Stomach smooth muscle (tissue), 2 donors: ENCODE measurements around the gene GMNN.
"Not testable (repeated sequence)": the region's sequence is repeated elsewhere in the genome, so short reads cannot be mapped to it uniquely, and the experiment has no call there.

Experiments
- H3K27ac ChIP-seq: one replicate; pipeline ENCODE4 v1.7.0; 2013; ENCODE audit warnings: mild to moderate bottlenecking, low read length, inconsistent platforms
- H3K27me3 ChIP-seq, 2 donors: one replicate each; pipeline ENCODE4 v1.7.0; 2013; ENCODE audit warnings: low read length in 2 of 2; ENCODE audit not compliant: insufficient read depth in 2 of 2, control insufficient read depth in 1 of 2
- H3K36me3 ChIP-seq, 2 donors: one replicate each; pipeline ENCODE4 v1.7.0; 2013; ENCODE audit warnings: low read length in 2 of 2; ENCODE audit not compliant: control insufficient read depth in 2 of 2, insufficient read depth in 2 of 2
- H3K4me1 ChIP-seq: one replicate; pipeline ENCODE4 v1.7.0; 2013; ENCODE audit warnings: low read length; ENCODE audit not compliant: control insufficient read depth, insufficient read depth
- H3K4me3 ChIP-seq, 2 donors: one replicate each; pipeline ENCODE4 v1.7.0; 2013; ENCODE audit warnings: low read length in 2 of 2
- H3K9ac ChIP-seq, 2 donors: one replicate each; pipeline ENCODE4 v1.7.0; 2013; ENCODE audit warnings: low read length in 2 of 2, mild to moderate bottlenecking in 1 of 2
- H3K9me3 ChIP-seq, 2 donors: one replicate each; pipeline ENCODE4 v1.7.0; 2013; ENCODE audit warnings: low read length in 2 of 2; ENCODE audit not compliant: control insufficient read depth in 2 of 2
- donor health status: healthy.
- donor health status: Pancreatic carcinoma.

Gene GMNN

GRCh38 chr6:24761193-24761835, 13.4 kb upstream of the GMNN start:
- Histone ChIP-seq H3K4me3 (no peak overlapping the region), H3K36me3 (no peaks in the 10 kb centered on the region), H3K9me3 (no peaks in the 10 kb centered on the region), H3K27ac (no peak overlapping the region), H3K27me3 (no peaks in the 10 kb centered on the region), H3K9ac (no peak overlapping the region), H3K4me1 (no peaks in the 10 kb centered on the region)

GRCh38 chr6:24761851-24762250, 12.9 kb upstream of the GMNN start:
- Histone ChIP-seq H3K4me3 (no peak overlapping the region), H3K9me3 (no peaks in the 10 kb centered on the region), H3K27me3 (no peaks in the 10 kb centered on the region), H3K27ac (no peak overlapping the region), H3K9ac (no peak overlapping the region), H3K36me3 (no peaks in the 10 kb centered on the region), H3K4me1 (no peaks in the 10 kb centered on the region)

GRCh38 chr6:24763578-24763977, 11.2 kb upstream of the GMNN start:
- Histone ChIP-seq H3K27ac (no peak overlapping the region), H3K9ac (no peak overlapping the region), H3K27me3 (no peaks in the 10 kb centered on the region), H3K4me1 (no peaks in the 10 kb centered on the region), H3K9me3 (no peaks in the 10 kb centered on the region), H3K4me3 (no peak overlapping the region), H3K36me3 (no peaks in the 10 kb centered on the region)

GRCh38 chr6:24764833-24765828, 9.6 kb upstream of the GMNN start:
- H3K9ac ChIP-seq, H3K27me3 ChIP-seq, H3K9me3 ChIP-seq, H3K4me3 ChIP-seq, H3K36me3 ChIP-seq, H3K27ac ChIP-seq, H3K4me1 ChIP-seq: not testable (repeated sequence)

- not testable (repeated sequence) for H3K36me3 ChIP-seq
These were observed 8.8 kb upstream of the GMNN start for GRCh38 chr6:24765968-24766367.

GRCh38 chr6:24766680-24767462, 7.9 kb upstream of the GMNN start:
- Histone ChIP-seq H3K27ac (no peak overlapping the region), H3K36me3 (no peaks in the 10 kb centered on the region), H3K9ac (no peak overlapping the region), H3K27me3 (no peaks in the 10 kb centered on the region), H3K9me3 (no peaks in the 10 kb centered on the region), H3K4me1 (no peaks in the 10 kb centered on the region), H3K4me3 (no peak overlapping the region)

More at GRCh38 chr6:24765968-24766367, 8.8 kb upstream of the GMNN start:
- H3K4me3 ChIP-seq, H3K27ac ChIP-seq, H3K27me3 ChIP-seq, H3K9ac ChIP-seq, H3K4me1 ChIP-seq, H3K9me3 ChIP-seq: not testable (repeated sequence)

- Histone ChIP-seq H3K9ac (no peak overlapping the region), H3K27me3 (no peaks in the 10 kb centered on the region), H3K27ac (no peak overlapping the region), H3K4me3 (no peak overlapping the region), H3K4me1 (no peaks in the 10 kb centered on the region), H3K36me3 (no peaks in the 10 kb centered on the region), H3K9me3 (no peaks in the 10 kb centered on the region)
These were observed 6.4 kb upstream of the GMNN start for GRCh38 chr6:24768361-24768760.

GRCh38 chr6:24775520-24776058, 852 bp downstream of the GMNN start:
- Histone ChIP-seq H3K4me1 (peaks cover 3% of the 10 kb centered on the region), H3K36me3 (no peaks in the 10 kb centered on the region), H3K9ac (peak overlapping the region; percentile 78), H3K27me3 (no peaks in the 10 kb centered on the region), H3K9me3 (no peaks in the 10 kb centered on the region), H3K4me3 (peak overlapping the region; percentile 100), H3K27ac (peak overlapping the region; percentile 85)

GRCh38 chr6:24777227-24777626, 2.5 kb downstream of the GMNN start:
- peaks cover 3% of the 10 kb centered on the region for H3K4me1 ChIP-seq
- no peak overlapping the region for H3K4me3 ChIP-seq
- no peaks in the 10 kb centered on the region for H3K9me3 ChIP-seq
- H3K27me3 ChIP-seq: no peaks in the 10 kb centered on the region
- no peaks in the 10 kb centered on the region for H3K36me3 ChIP-seq
- no peak overlapping the region for H3K9ac ChIP-seq
- no peak overlapping the region for H3K27ac ChIP-seq

- Histone ChIP-seq H3K36me3 (no peaks in the 10 kb centered on the region), H3K27ac (no peak overlapping the region), H3K4me3 (no peak overlapping the region), H3K4me1 (peaks cover 3% of the 10 kb centered on the region), H3K9ac (no peak overlapping the region), H3K27me3 (no peaks in the 10 kb centered on the region), H3K9me3 (no peaks in the 10 kb centered on the region)
These were observed 3.4 kb downstream of the GMNN start for GRCh38 chr6:24778121-24778520.
